Ovary (tissue), 3 donors: ENCODE results near the gene SHF.

Experiments used
- EP300 ChIP-seq: sonication (generic); formaldehyde crosslinking; IDR thresholded peaks from one replicate; pipeline ENCODE4 v1.6.1; 2017; ENCODE audit warnings: antibody characterized with exemption
- POLR2A ChIP-seq: fragments of 450-650 bp; IDR thresholded peaks from one replicate; pipeline ENCODE4 v1.6.1; 2017; ENCODE audit warnings: antibody characterized with exemption, mild to moderate bottlenecking, moderate library complexity
- TF ChIP-seq, protein P1 (sequence below), 3 donors: fragments of 450-650 bp in 2 of 3; fragments of 200-600 bp in 1 of 3; IDR thresholded peaks; one replicate each; pipeline versions ENCODE4 v1.5.1 to v1.8.0; 2016 to 2022; ENCODE audit warnings: antibody characterized with exemption in 3 of 3, mild to moderate bottlenecking in 1 of 3
- donor health status: DM: no; HTN: no; CAD: no.

DNA sequence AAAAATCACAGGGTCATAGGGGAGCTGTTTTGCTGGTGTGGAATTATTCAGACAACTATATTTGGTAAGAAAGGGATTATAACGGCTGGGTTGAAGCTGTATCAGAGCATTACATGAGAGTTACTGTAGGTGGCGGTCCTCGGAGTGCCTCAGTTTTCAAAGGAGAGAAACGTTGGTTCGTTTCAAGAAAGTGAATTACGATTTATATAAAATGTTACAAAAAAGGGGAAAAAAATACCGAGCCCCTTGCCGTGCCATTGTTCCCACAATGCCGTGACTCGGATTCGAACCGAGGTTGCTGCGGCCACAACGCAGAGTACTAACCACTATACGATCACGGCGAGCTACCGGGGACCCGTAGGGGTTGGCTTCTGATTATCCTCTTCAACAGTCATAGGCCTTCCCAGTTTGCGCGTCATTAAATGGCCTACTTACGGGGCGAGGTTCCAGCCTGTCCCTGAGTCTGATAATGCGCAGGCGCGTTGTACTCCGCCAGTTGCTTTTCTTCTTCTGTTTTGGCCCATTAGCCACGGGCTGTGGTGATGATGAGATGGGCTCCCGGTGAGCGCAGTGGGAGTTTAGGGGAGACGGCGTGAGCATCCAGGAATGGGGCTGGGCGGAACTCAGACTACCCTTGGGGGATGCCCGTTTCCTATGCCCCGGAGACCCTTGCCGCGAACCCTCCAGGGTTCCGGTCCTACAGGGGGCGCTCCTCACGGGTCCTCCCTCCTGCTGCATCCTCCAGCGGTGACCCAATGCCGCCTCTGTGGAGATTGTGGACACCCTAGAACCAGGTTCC lies 10.8 kb upstream of the SHF start:
- TF ChIP-seq POLR2A (peak; percentile 98), EP300 (no peak)
- TF ChIP-seq, protein P1, sequence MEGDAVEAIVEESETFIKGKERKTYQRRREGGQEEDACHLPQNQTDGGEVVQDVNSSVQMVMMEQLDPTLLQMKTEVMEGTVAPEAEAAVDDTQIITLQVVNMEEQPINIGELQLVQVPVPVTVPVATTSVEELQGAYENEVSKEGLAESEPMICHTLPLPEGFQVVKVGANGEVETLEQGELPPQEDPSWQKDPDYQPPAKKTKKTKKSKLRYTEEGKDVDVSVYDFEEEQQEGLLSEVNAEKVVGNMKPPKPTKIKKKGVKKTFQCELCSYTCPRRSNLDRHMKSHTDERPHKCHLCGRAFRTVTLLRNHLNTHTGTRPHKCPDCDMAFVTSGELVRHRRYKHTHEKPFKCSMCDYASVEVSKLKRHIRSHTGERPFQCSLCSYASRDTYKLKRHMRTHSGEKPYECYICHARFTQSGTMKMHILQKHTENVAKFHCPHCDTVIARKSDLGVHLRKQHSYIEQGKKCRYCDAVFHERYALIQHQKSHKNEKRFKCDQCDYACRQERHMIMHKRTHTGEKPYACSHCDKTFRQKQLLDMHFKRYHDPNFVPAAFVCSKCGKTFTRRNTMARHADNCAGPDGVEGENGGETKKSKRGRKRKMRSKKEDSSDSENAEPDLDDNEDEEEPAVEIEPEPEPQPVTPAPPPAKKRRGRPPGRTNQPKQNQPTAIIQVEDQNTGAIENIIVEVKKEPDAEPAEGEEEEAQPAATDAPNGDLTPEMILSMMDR (IDR thresholded peaks at IDR 0.05) = peak; percentile 44 to 86 (median 82)
